ENCODE results near the gene DLG1. TPM values are rescaled to one million over a fixed set of nuclear protein-coding genes. Genes with fewer than 3 reads are reported as not detected.

The DLG1 gene
- total RNA-seq, 4 donors from 2014 or later, result 136 to 221 (median 172) TPM

GRCh38 chr3:197329382-197329781 is 31.0 kb upstream of the DLG1 start:
- Histone ChIP-seq H3K4me1 (no peaks in the 10 kb centered on the region), H3K9me3 (no peaks in the 10 kb centered on the region), H3K27ac (no peak overlapping the region), H3K27me3 (no peaks in the 10 kb centered on the region), H3K4me3 (no peak overlapping the region), H3K36me3 (no peaks in the 10 kb centered on the region)
- no peak for DNase-seq
- TF ChIP-seq POLR2A (IDR thresholded peaks at IDR 0.05) (no peak), CTCF (IDR thresholded peaks at IDR 0.05) (no peak)

GRCh38 chr3:197328198-197328597 is 29.8 kb upstream of the DLG1 start:
- H3K9me3 ChIP-seq, result no peaks in the 10 kb centered on the region
- no peaks in the 10 kb centered on the region for H3K36me3 ChIP-seq
- DNase-seq, result no peak
- no peak overlapping the region for H3K4me3 ChIP-seq
- no peaks in the 10 kb centered on the region for H3K27me3 ChIP-seq
- H3K4me1 ChIP-seq, result no peaks in the 10 kb centered on the region
- H3K27ac ChIP-seq, result no peak overlapping the region
- TF ChIP-seq POLR2A (IDR thresholded peaks at IDR 0.05), result no peak
- no peak for TF ChIP-seq CTCF (IDR thresholded peaks at IDR 0.05)

GRCh38 chr3:197327701-197328100 is 29.3 kb upstream of the DLG1 start:
- no peaks in the 10 kb centered on the region for H3K27me3 ChIP-seq
- TF ChIP-seq POLR2A (IDR thresholded peaks at IDR 0.05) (no peak), CTCF (IDR thresholded peaks at IDR 0.05) (no peak)
- H3K4me3 ChIP-seq, result no peak overlapping the region
- no peaks in the 10 kb centered on the region for H3K4me1 ChIP-seq
- H3K36me3 ChIP-seq, result no peaks in the 10 kb centered on the region
- H3K9me3 ChIP-seq, result no peaks in the 10 kb centered on the region
- no peak overlapping the region for H3K27ac ChIP-seq
- DNase-seq, result no peak

- Histone ChIP-seq H3K9me3 (no peaks in the 10 kb centered on the region), H3K27ac (no peak overlapping the region), H3K4me3 (no peak overlapping the region), H3K4me1 (no peaks in the 10 kb centered on the region), H3K36me3 (no peaks in the 10 kb centered on the region), H3K27me3 (no peaks in the 10 kb centered on the region)
- TF ChIP-seq CTCF (IDR thresholded peaks at IDR 0.05), result no peak
- TF ChIP-seq POLR2A (IDR thresholded peaks at IDR 0.05), result no peak
- DNase-seq, result no peak
Observed at GRCh38 chr3:197325773-197326172, 27.4 kb upstream of the DLG1 start.

GRCh38 chr3:197322149-197322548 is 23.7 kb upstream of the DLG1 start:
- H3K27ac ChIP-seq, result no peak overlapping the region
- no peak overlapping the region for H3K4me3 ChIP-seq
- no peaks in the 10 kb centered on the region for H3K27me3 ChIP-seq
- H3K4me1 ChIP-seq, result no peaks in the 10 kb centered on the region
- DNase-seq, result no peak
- no peaks in the 10 kb centered on the region for H3K9me3 ChIP-seq
- no peaks in the 10 kb centered on the region for H3K36me3 ChIP-seq
- TF ChIP-seq CTCF (IDR thresholded peaks at IDR 0.05), result no peak
- no peak for TF ChIP-seq POLR2A (IDR thresholded peaks at IDR 0.05)

GRCh38 chr3:197320582-197320981 is 22.2 kb upstream of the DLG1 start:
- Histone ChIP-seq H3K4me3 (no peak overlapping the region), H3K4me1 (no peaks in the 10 kb centered on the region), H3K27me3 (no peaks in the 10 kb centered on the region), H3K9me3 (no peaks in the 10 kb centered on the region), H3K36me3 (no peaks in the 10 kb centered on the region), H3K27ac (no peak overlapping the region)
- no peak for TF ChIP-seq CTCF (IDR thresholded peaks at IDR 0.05)
- no peak for TF ChIP-seq POLR2A (IDR thresholded peaks at IDR 0.05)
- DNase-seq, result no peak
